Right atrium auricular region (tissue), 2 donors: Measurements from ENCODE around the gene NTPCR. TPM values are rescaled to one million over a fixed set of nuclear protein-coding genes. Genes with fewer than 3 reads are reported as not detected.

Experiments used
- DNase-seq: peaks from one replicate; pipeline ENCODE4 v3.0.0-alpha.2; 2019; ENCODE audit warnings: low spot score
- H3K27ac ChIP-seq, 2 donors: fragments of 200-600 bp; sonication (generic); 1 replicate in 1 of 2; 2 replicates in 1 of 2; pipeline ENCODE4 v1.5.1; 2016 to 2019
- H3K27me3 ChIP-seq, 2 donors: fragments of 200-600 bp; sonication (generic); one replicate each; pipeline versions ENCODE4 v1.5.1 to v1.6.0; 2017 to 2019
- H3K36me3 ChIP-seq: fragments of 200-600 bp; sonication (generic); one replicate; pipeline ENCODE4 v1.5.1; 2016
- H3K4me1 ChIP-seq, 2 donors: fragments of 200-600 bp; sonication (generic); one replicate each; pipeline versions ENCODE4 v1.5.1 to v1.6.0; 2017 to 2019
- H3K4me3 ChIP-seq, 2 donors: fragments of 200-600 bp; sonication (generic); 1 replicate in 1 of 2; 2 replicates in 1 of 2; pipeline ENCODE4 v1.5.1; 2017 to 2019; ENCODE audit warnings: mild to moderate bottlenecking in 1 of 2, moderate library complexity in 1 of 2
- H3K9me3 ChIP-seq, 2 donors: fragments of 200-600 bp; sonication (generic); one replicate each; pipeline ENCODE4 v1.5.1; 2019
- CTCF ChIP-seq, 2 donors: fragments of 200-600 bp; sonication (generic); IDR thresholded peaks; one replicate each; pipeline ENCODE4 v1.5.1; 2019; ENCODE audit warnings: antibody characterized with exemption in 2 of 2
- total RNA-seq, 2 donors: library from RNA; depleted of rRNA; stranded (reverse); fragments of >200 nt; gene quantifications; one replicate each; pipeline ENCODE4 v1.1.0, GENCODE V29; 2016

The NTPCR gene
- total RNA-seq, 2 donors from 2014 or later, result 27.3 to 39.3 TPM

DNA sequence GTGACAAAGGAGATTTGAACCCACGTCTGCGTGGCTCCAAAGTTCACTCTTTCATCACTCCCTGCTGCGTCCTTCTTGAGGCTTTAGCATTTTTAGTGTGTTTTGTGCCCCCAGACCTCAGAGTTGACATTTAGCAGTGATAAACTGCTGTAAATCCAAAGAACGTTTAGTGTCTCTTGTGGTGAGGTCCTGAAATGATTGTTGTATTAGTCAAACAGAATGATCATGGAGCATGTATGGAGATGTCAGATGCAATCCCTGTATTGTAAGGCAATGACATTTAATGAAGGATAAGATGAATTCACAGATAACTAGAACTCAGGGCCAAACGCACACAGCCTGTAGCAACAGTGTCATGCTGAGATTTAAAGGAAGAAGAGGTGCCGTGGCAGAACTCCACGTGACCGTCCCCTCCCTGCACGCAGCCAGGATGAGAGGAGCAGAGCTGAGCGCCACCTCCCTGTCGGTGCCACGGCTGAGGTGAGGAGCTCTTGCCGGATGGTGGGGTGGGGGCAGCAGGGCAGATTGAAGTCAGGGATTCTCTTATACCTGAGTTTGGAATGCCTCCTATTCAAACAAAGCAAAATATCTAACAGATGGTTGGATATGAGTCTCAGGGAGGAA, 30.1 kb downstream of the NTPCR start:
- H3K27me3 ChIP-seq, result no peaks in the 10 kb centered on the region
- DNase-seq, result peak; percentile 59
- H3K36me3 ChIP-seq, result no peaks in the 10 kb centered on the region
- H3K4me3 ChIP-seq, result no peak overlapping the region
- H3K4me1 ChIP-seq, result peaks cover 0 to 16% of the 10 kb centered on the region in 2 donors
- H3K27ac ChIP-seq, result no peak overlapping the region
- no peaks in the 10 kb centered on the region for H3K9me3 ChIP-seq
- peak in 1 of 2 donors; percentile 52 for TF ChIP-seq CTCF (IDR thresholded peaks at IDR 0.05)

DNA sequence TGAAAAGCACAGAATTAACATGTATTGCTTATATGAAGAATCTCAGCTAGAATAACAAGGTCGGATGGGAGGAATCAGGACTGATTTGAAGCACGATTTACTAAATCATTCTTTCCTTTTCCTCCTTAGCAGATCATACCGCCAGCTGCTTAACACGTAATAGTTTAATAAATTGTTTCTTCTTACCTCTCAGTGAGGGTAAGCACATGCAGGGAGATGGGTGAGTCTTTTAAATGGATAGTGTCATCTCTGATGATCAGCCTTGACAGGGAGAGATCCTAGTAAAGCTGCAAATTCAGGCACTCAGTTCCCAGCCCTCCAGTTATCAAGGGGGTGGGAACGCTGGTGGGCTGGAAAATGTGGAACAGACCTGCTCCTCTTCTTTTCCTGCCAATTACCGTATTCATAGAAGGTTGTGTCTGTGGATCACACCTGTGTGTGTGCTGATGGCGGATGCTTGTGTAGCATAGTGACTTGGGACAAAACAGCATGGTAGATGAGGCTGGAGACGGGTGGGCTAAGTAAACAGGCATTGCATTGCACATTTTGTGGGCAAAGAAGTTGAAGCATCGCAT, 30.7 kb downstream of the NTPCR start:
- Histone ChIP-seq H3K4me3 (no peak overlapping the region), H3K4me1 (peaks cover 0 to 22% of the 10 kb centered on the region in 2 donors), H3K9me3 (no peaks in the 10 kb centered on the region), H3K27me3 (no peaks in the 10 kb centered on the region), H3K36me3 (no peaks in the 10 kb centered on the region), H3K27ac (no peak overlapping the region)
- DNase-seq, result peak; percentile 43
- no peak for TF ChIP-seq CTCF (IDR thresholded peaks at IDR 0.05)

- TF ChIP-seq CTCF (IDR thresholded peaks at IDR 0.05), result no peak
- Histone ChIP-seq H3K9me3 (no peaks in the 10 kb centered on the region), H3K4me3 (no peak overlapping the region), H3K27ac (no peak overlapping the region), H3K4me1 (peaks cover 0 to 32% of the 10 kb centered on the region in 2 donors), H3K36me3 (no peaks in the 10 kb centered on the region), H3K27me3 (no peaks in the 10 kb centered on the region)
- DNase-seq, result peak; percentile 54
Measured at GRCh38 chr1:232982238-232982944, 32.0 kb downstream of the NTPCR start.

DNA sequence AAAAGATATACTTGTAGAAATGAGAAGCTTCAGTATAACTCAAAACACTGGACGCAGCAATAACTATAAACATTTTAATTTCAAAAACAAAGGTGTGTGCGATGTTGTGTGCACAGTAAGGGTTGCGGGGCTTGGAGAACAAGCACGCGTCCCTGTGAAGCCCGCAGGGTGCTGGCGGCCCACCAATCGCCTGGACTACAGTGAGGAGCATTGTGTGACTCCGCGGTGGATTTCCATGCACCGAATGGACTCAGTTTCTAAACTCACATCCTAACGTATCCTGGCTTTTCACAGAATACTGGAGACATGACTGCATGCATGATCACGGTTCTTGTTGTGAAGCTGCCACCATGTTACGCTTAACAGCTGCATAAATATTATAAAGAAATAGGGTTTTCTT, 33.0 kb downstream of the NTPCR start:
- no peaks in the 10 kb centered on the region for H3K9me3 ChIP-seq
- H3K4me1 ChIP-seq, result peaks cover 0 to 32% of the 10 kb centered on the region in 2 donors
- no peaks in the 10 kb centered on the region for H3K27me3 ChIP-seq
- no peak for TF ChIP-seq CTCF (IDR thresholded peaks at IDR 0.05)
- H3K4me3 ChIP-seq, result no peak overlapping the region
- no peak for DNase-seq
- no peaks in the 10 kb centered on the region for H3K36me3 ChIP-seq
- no peak overlapping the region for H3K27ac ChIP-seq

DNA sequence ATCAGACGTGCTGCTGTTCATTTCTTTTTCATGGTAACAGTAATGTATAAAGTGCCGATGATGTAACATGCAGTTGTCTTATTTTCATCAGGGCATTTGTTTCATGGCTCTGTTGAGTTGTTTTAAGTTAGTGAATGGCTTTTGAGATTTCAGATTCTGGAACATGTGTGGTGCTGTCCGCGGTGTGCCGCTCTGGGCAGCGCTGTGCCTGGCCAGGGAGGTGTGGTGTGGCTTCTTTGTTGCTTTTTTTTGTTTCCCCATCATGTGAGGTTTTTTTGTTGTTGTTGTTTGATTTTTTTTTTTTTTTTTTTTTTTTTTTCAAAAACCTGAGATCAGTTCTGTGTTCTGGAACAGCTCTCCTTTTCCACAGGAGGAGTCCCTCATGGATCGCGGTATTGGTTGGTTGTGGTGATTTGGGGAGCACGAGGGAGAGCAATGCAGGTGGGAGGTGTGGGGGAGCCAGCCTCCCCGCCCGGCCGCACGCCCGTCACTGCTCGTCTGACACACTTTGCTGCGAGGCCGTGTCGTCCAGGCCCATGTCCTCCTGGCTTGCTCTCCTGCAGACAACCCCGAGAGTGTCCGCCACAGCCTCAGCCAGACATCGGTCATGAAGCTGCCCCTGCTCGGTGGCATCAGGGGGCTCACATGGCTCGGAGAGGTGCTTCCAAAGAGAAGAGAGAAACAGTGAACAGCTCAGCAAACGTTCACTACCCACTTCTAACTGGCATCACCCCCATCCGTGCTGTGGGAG, 33.6 kb downstream of the NTPCR start:
- Histone ChIP-seq H3K36me3 (no peaks in the 10 kb centered on the region), H3K4me1 (peaks cover 0 to 36% of the 10 kb centered on the region in 2 donors), H3K4me3 (no peak overlapping the region), H3K27ac (no peak overlapping the region), H3K9me3 (no peaks in the 10 kb centered on the region), H3K27me3 (no peaks in the 10 kb centered on the region)
- no peak for TF ChIP-seq CTCF (IDR thresholded peaks at IDR 0.05)
- DNase-seq, result no peak
